Fibroblast of pulmonary artery (primary cell): Measurements from ENCODE around the gene NF2.

Experiments used
- DNase-seq: peaks from one replicate; pipeline ENCODE4 v3.0.0-alpha.2; 2010; ENCODE audit warnings: low read depth
- H3K4me3 ChIP-seq: replicated peaks from 2 replicates; pipeline ENCODE4 v1.5.1; 2011; ENCODE audit warnings: low read depth, mild to moderate bottlenecking, control low read depth, low read length, moderate library complexity
- CTCF ChIP-seq: IDR thresholded peaks from 2 replicates; pipeline ENCODE4 v1.5.1; 2011; ENCODE audit warnings: mild to moderate bottlenecking, control low read depth, low read length, inconsistent platforms; ENCODE audit errors: missing control alignments

NF2 gene

GRCh38 chr22:29737251-29738117, 134.1 kb downstream of the NF2 start:
- DNase-seq, result no peak
- no peak overlapping the region for H3K4me3 ChIP-seq
- TF ChIP-seq CTCF, result no peak

- TF ChIP-seq CTCF, result no peak
- no peak overlapping the region for H3K4me3 ChIP-seq
- DNase-seq, result no peak
These were observed 134.8 kb downstream of the NF2 start for GRCh38 chr22:29738118-29738815.

- no peak for TF ChIP-seq CTCF
- no peak for DNase-seq
- no peak overlapping the region for H3K4me3 ChIP-seq
These were observed 136.0 kb downstream of the NF2 start for GRCh38 chr22:29739346-29739875.

- DNase-seq, result no peak
- TF ChIP-seq CTCF, result no peak
- H3K4me3 ChIP-seq, result no peak overlapping the region
These were observed 136.8 kb downstream of the NF2 start for GRCh38 chr22:29740216-29740615.

- DNase-seq, result no peak
- TF ChIP-seq CTCF, result no peak
- no peak overlapping the region for H3K4me3 ChIP-seq
These were observed 138.5 kb downstream of the NF2 start for GRCh38 chr22:29741926-29742325.

- no peak for DNase-seq
- H3K4me3 ChIP-seq, result no peak overlapping the region
- no peak for TF ChIP-seq CTCF
These were observed 138.9 kb downstream of the NF2 start for GRCh38 chr22:29742326-29742725.
